K562 (cell line): Measurements from ENCODE around the gene SNX9. TPM values are rescaled to one million over a fixed set of nuclear protein-coding genes. Genes with fewer than 3 reads are reported as not detected.
A peak's percentile ranks its signal among the peaks of the same experiment; 100 is the strongest.
"Not testable (repeated sequence)": the region's sequence is repeated elsewhere in the genome, so short reads cannot be mapped to it uniquely, and the experiment has no call there.

Source experiments
- ATAC-seq: fragments of 200-7000 bp; cut with Tn5 transposase; 3 replicates; pipeline ENCODE4 v1.9.1; 2020; ENCODE audit warnings: moderate library complexity
- BruUV-seq: library from RNA; stranded (reverse); fragments of 400-500 nt; replicated peaks from 2 replicates; lab custom pipeline; 2021; lab: Mats Ljungman, UMichigan
- CTCF ChIA-PET: fragments of 300-600 bp; formaldehyde crosslinking; extraction: SDS; loops from one replicate; lab custom pipeline; 2021; ENCODE audit warnings: low intra/inter-chr PET ratio; lab: Yijun Ruan, JAX
- POLR2A ChIA-PET: fragments of 300-600, 350-650 bp; sonication (Branson Sonifier 250); formaldehyde crosslinking; extraction: SDS; loops from one replicate; lab custom pipeline; 2021; ENCODE audit warnings: antibody characterized with exemption, inconsistent platforms; lab: Yijun Ruan, JAX
- DNase-seq, 4 experiments: peaks; one replicate each; pipeline versions ENCODE4 v3.0.0 to v3.0.0-alpha.2; 2011 to 2018; ENCODE audit warnings: low spot score in 3 of 4, mixed read lengths in 3 of 4; ENCODE audit errors: extremely low read depth in 1 of 4
- FAIRE-seq: peaks from 2 replicates; lab custom pipeline; 2011; peaks lifted over from hg19 to GRCh38; lab: Jason Lieb, UNC
- H2AFZ ChIP-seq: 2 replicates; pipeline ENCODE4 v1.6.0; 2011; ENCODE audit warnings: low read depth, low read length, control low read depth, inconsistent platforms
- H3K27ac ChIP-seq: fragments of 200-600 bp; 3 replicates; pipeline ENCODE4 v1.8.0; 2011; ENCODE audit warnings: low read depth, mild to moderate bottlenecking, control low read depth, inconsistent platforms, low read length, moderate library complexity, mixed read lengths; ENCODE audit errors: extremely low read depth
- H3K27me3 ChIP-seq, 2 experiments: fragments of 300-600 bp in 1 of 2; 2 replicates in 1 of 2; 3 replicates in 1 of 2; pipeline versions ENCODE4 v1.6.0 to v1.8.0; 2011; ENCODE audit warnings: inconsistent platforms in 2 of 2, low read length in 2 of 2, mild to moderate bottlenecking in 1 of 2, mixed read lengths in 1 of 2, moderate library complexity in 1 of 2; ENCODE audit not compliant: control insufficient read depth in 2 of 2, insufficient read depth in 2 of 2
- H3K36me3 ChIP-seq: fragments of 300-600 bp; 3 replicates; pipeline ENCODE4 v1.8.0; 2011; ENCODE audit warnings: mild to moderate bottlenecking, low read length, inconsistent platforms; ENCODE audit not compliant: control insufficient read depth, insufficient read depth
- H3K4me1 ChIP-seq, 2 experiments: fragments of 200-600 bp in 1 of 2; replicated peaks in 1 of 2; 2 replicates in 1 of 2; 3 replicates in 1 of 2; pipeline versions ENCODE4 v1.5.1 to v1.8.0; 2011; ENCODE audit warnings: inconsistent platforms in 2 of 2, low read length in 2 of 2, mild to moderate bottlenecking in 1 of 2, mixed read lengths in 1 of 2, moderate library complexity in 1 of 2; ENCODE audit not compliant: control insufficient read depth in 2 of 2, insufficient read depth in 2 of 2
- H3K4me2 ChIP-seq: 2 replicates; pipeline ENCODE4 v1.6.1; 2011; ENCODE audit warnings: low read length, control low read depth, inconsistent platforms, mixed read lengths; ENCODE audit not compliant: insufficient read depth
- H3K4me3 ChIP-seq: fragments of 200-600 bp; sonication (generic), shearing (Covaris generic); 2 replicates; pipeline ENCODE4 v1.5.1; 2016; ENCODE audit warnings: control low read depth, inconsistent platforms
- H3K79me2 ChIP-seq: fragments of 200-600 bp; 3 replicates; pipeline ENCODE4 v1.8.0; 2011; ENCODE audit warnings: low read length, inconsistent platforms; ENCODE audit not compliant: control insufficient read depth, insufficient read depth
- H3K9ac ChIP-seq, 2 experiments: 2 replicates each; pipeline versions ENCODE4 v1.6.0 to v1.6.1; 2011; ENCODE audit warnings: low read depth in 2 of 2, low read length in 2 of 2, control low read depth in 1 of 2, inconsistent platforms in 1 of 2, mild to moderate bottlenecking in 1 of 2, mixed read lengths in 1 of 2; ENCODE audit not compliant: insufficient read depth in 1 of 2
- H3K9me1 ChIP-seq: one replicate; pipeline ENCODE4 v1.6.0; 2011; ENCODE audit warnings: inconsistent platforms, mild to moderate bottlenecking, low read length, moderate library complexity; ENCODE audit not compliant: control insufficient read depth, insufficient read depth
- H3K9me3 ChIP-seq: replicated peaks from 2 replicates; pipeline ENCODE4 v1.5.1; 2011; ENCODE audit warnings: low read depth, low read length, inconsistent platforms; ENCODE audit not compliant: control insufficient read depth, insufficient read depth
- H4K20me1 ChIP-seq: replicated peaks from 2 replicates; pipeline ENCODE4 v1.6.1; 2011; ENCODE audit warnings: low read length, inconsistent platforms, mixed read lengths; ENCODE audit not compliant: control insufficient read depth, insufficient read depth
- ELF1 ChIP-seq: fragments of 200-800 bp; sonication (Bioruptor generic); IDR thresholded peaks from 2 replicates; pipeline ENCODE4 v1.6.1; 2016; ENCODE audit warnings: missing genetic modification characterization, missing compliant biosample characterization
- HOMEZ ChIP-seq: fragments of 250-450 bp; sonication (Bioruptor Pico); IDR thresholded peaks from 2 replicates; pipeline ENCODE4 v1.4.0; 2020; ENCODE audit warnings: mild to moderate bottlenecking, moderate library complexity
- JUN ChIP-seq, 2 experiments: sonication (generic) in 1 of 2; formaldehyde crosslinking in 1 of 2; IDR thresholded peaks; 2 replicates each; pipeline versions ENCODE4 v1.6.1 to v1.8.0; 2012 to 2022; ENCODE audit warnings: borderline replicate concordance in 2 of 2, mild to moderate bottlenecking in 2 of 2, improper control_type of control experiment in 1 of 2, low read depth in 1 of 2, low read length in 1 of 2, missing genetic modification reagents in 1 of 2
- PCBP1 ChIP-seq: fragments of 200-400 bp; formaldehyde crosslinking; IDR thresholded peaks from 2 replicates; pipeline ENCODE4 v1.6.1; 2018; ENCODE audit warnings: mild to moderate bottlenecking, low read depth, low read length; ENCODE audit not compliant: poor library complexity, severe bottlenecking
- RAD21 ChIP-seq, 2 experiments: fragments of 250-450 bp in 1 of 2; fragments of 450-650 bp in 1 of 2; sonication (Bioruptor Pico) in 1 of 2; formaldehyde crosslinking in 1 of 2; IDR thresholded peaks in 1 of 2; conservative IDR thresholded peaks in 1 of 2; 2 replicates each; pipeline versions ENCODE4 v1.4.0 to v1.8.0; 2020 to 2022; ENCODE audit warnings: mild to moderate bottlenecking in 2 of 2, moderate library complexity in 1 of 2
- SFPQ ChIP-seq: fragments of 200-400 bp; formaldehyde crosslinking; IDR thresholded peaks from 2 replicates; pipeline ENCODE4 v1.6.1; 2017; ENCODE audit warnings: mild to moderate bottlenecking, low read depth, low read length, moderate library complexity
- SRSF3 ChIP-seq: fragments of 200-400 bp; formaldehyde crosslinking; IDR thresholded peaks from 2 replicates; pipeline ENCODE4 v1.6.1; 2016; ENCODE audit warnings: mild to moderate bottlenecking, low read length, moderate library complexity; ENCODE audit not compliant: insufficient read depth
- ZNF347 ChIP-seq: fragments of 450-650 bp; formaldehyde crosslinking; IDR thresholded peaks from 2 replicates; pipeline ENCODE4 v1.4.0; 2020; ENCODE audit warnings: low read depth, mild to moderate bottlenecking, moderate library complexity
- WGBS: fragments of 100-300 bp; shearing (Covaris generic); methylation state at CpG from one replicate; pipeline ENCODE4 v1.1.6; 2016; ENCODE audit warnings: low coverage, mixed read lengths; ENCODE audit not compliant: insufficient coverage; ENCODE audit errors: missing lambda C conversion rate; 5-methylcytosine and 5-hydroxymethylcytosine counted together
- in situ Hi-C: fragments of 300-500 bp; cut with MboI; formaldehyde crosslinking; loops from 4 replicates; pipeline ENCODE4 v1.15.0; 2018; ENCODE audit warnings: inconsistent platforms, mixed read lengths
- intact Hi-C: fragments of 100-400 bp; cut with micrococcal nuclease; formaldehyde crosslinking; loops from 2 replicates; pipeline ENCODE4 v1.14.2; 2022
- polyA plus RNA-seq, 8 experiments: library from polyadenylated mRNA; depleted of rRNA in 4 of 8; stranded (reverse) in 5 of 8; unstranded in 3 of 8; fragments of >200 nt; fragmentation: Nextera tagmentation in 2 of 8; fragmentation: Illumina TruSeq in 1 of 8; extraction: Ambion mirVana in 2 of 8; extraction: Trizol in 1 of 8; gene quantifications; 2 replicates each; pipeline versions ENCODE4 v1.2.1 to v1.2.3, GENCODE V29; 2011 to 2014; ENCODE audit warnings: inconsistent platforms in 1 of 8, missing spikeins in 1 of 8
- total RNA-seq, 7 experiments: library from RNA; depleted of rRNA in 6 of 7; stranded (reverse); fragments of >200 nt in 6 of 7; fragmentation: Illumina TruSeq in 2 of 7; extraction: Trizol in 2 of 7; gene quantifications; 2 replicates each; pipeline versions ENCODE4 v1.2.1 to v1.2.3, GENCODE V29; 2011 to 2021; ENCODE audit warnings: low replicate concordance in 1 of 7

SNX9 gene
- total and polyA plus RNA-seq, 9 of the 15 experiments (the other 6 are each of a cell fraction or from before 2014, with no cell fraction given) = 6.0 to 81.7 (median 57.1) TPM

- H3K4me1 ChIP-seq, H3K27me3 ChIP-seq, CTCF ChIA-PET, FAIRE-seq, H4K20me1 ChIP-seq, H3K79me2 ChIP-seq, H3K4me3 ChIP-seq, BruUV-seq, H3K9me1 ChIP-seq, DNase-seq, H2AFZ ChIP-seq, H3K4me2 ChIP-seq, H3K27ac ChIP-seq, ATAC-seq, H3K9me3 ChIP-seq, H3K9ac ChIP-seq, intact Hi-C loops, in situ Hi-C loops: not testable (repeated sequence)
- H3K36me3 ChIP-seq = peaks cover 82% of the 10 kb centered on the region
- 54% methylated on average over 4 of the region's 4 CpGs for WGBS
- POLR2A ChIA-PET = interaction anchor here (0.8 kb wide), 1 partner anchor 9 kb away, joined by 3 read pairs; no protein-coding TSS in a partner anchor
- peak in 1 of 2 experiments; percentile 15; a peak in 1 of 4 replicates for TF ChIP-seq RAD21 (CRISPR knock-in tag; conservative IDR thresholded peaks at IDR 0.05 in 1 of 2, IDR thresholded peaks at IDR 0.05 in 1 of 2)
Observed at GRCh38 chr6:157900751-157901150, 77.7 kb downstream of the SNX9 start.

- intact Hi-C loops = no loop called here
- POLR2A ChIA-PET = interaction anchor here (1.0 kb wide), 1 partner anchor 8 kb away, joined by 3 read pairs; no protein-coding TSS in a partner anchor
- TF ChIP-seq SFPQ (no peak), PCBP1 (no peak), ZNF347 (CRISPR knock-in tag) (no peak), JUN (IDR thresholded peaks at IDR 0.05; ENCODE audit: borderline replicate concordance, low read depth, low read length) (no peak), JUN (CRISPR knock-in tag; IDR thresholded peaks at IDR 0.05; ENCODE audit: borderline replicate concordance) (no peak), HOMEZ (no peak), SRSF3 (no peak), ELF1 (tag) (no peak)
Observed at GRCh38 chr6:157904999-157905398, 82.0 kb downstream of the SNX9 start.

More at GRCh38 chr6:157904999-157905398, 82.0 kb downstream of the SNX9 start:
- H3K36me3 ChIP-seq = peaks cover 81% of the 10 kb centered on the region
- no peak overlapping the region for H3K4me2 ChIP-seq
- H3K4me1 ChIP-seq = peaks cover 0 to 15% of the 10 kb centered on the region in 2 experiments; a peak in 2 of 5 replicates
- no peak overlapping the region for H3K9ac ChIP-seq
- no TSS peak for BruUV-seq
- H2AFZ ChIP-seq = no peak overlapping the region
- H3K4me3 ChIP-seq = no peak overlapping the region
- no peak for DNase-seq
- in situ Hi-C loops = no loop called here
- H3K79me2 ChIP-seq = no peaks in the 10 kb centered on the region
- no peaks in the 10 kb centered on the region for H3K9me3 ChIP-seq
- 75% methylated on average over 4 of the region's 4 CpGs for WGBS
- CTCF ChIA-PET = no interaction called here
- no peak overlapping the region for H3K27ac ChIP-seq
- no peaks in the 10 kb centered on the region for H3K27me3 ChIP-seq
- no peak for FAIRE-seq
- no peaks in the 10 kb centered on the region for H4K20me1 ChIP-seq
- no peak; the same call in 1 of the 3 replicates for ATAC-seq
- no peaks in the 10 kb centered on the region for H3K9me1 ChIP-seq
